ENCODE measurements around the gene UGGT1.

DNA sequence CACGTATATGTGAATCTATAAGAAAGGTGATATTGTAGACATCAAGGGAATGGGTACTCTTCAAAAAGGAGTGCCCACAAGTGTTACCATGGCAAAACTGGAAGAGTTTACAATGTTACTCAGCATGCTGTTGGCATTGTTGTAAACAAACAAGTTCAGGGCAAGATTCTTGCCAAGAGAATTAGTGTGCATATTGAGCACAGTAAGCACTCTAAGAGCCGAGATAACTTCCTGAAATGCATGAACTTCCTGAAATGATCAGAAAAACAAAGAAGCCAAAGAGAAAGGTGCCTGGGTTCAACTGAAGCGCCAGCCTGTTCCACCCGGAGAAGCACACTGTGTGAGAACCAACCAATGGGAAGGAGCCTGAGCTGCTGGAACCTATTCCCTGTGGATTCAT is 126.7 kb downstream of the UGGT1 start:
- TF ChIP-seq, protein P1, sequence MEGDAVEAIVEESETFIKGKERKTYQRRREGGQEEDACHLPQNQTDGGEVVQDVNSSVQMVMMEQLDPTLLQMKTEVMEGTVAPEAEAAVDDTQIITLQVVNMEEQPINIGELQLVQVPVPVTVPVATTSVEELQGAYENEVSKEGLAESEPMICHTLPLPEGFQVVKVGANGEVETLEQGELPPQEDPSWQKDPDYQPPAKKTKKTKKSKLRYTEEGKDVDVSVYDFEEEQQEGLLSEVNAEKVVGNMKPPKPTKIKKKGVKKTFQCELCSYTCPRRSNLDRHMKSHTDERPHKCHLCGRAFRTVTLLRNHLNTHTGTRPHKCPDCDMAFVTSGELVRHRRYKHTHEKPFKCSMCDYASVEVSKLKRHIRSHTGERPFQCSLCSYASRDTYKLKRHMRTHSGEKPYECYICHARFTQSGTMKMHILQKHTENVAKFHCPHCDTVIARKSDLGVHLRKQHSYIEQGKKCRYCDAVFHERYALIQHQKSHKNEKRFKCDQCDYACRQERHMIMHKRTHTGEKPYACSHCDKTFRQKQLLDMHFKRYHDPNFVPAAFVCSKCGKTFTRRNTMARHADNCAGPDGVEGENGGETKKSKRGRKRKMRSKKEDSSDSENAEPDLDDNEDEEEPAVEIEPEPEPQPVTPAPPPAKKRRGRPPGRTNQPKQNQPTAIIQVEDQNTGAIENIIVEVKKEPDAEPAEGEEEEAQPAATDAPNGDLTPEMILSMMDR (IDR thresholded peaks at IDR 0.05): no peak
- TF ChIP-seq POLR2A (IDR thresholded peaks at IDR 0.05): no peak
